Suprapubic skin (tissue), 4 donors: Measurements from ENCODE around the gene AKR1E2.

Source experiments
- CTCF ChIP-seq, 2 donors: fragments of 200-600 bp in 1 of 2; fragments of 450-650 bp in 1 of 2; sonication (generic) in 1 of 2; IDR thresholded peaks; one replicate each; pipeline ENCODE4 v1.5.1; 2016 to 2019; ENCODE audit warnings: antibody characterized with exemption in 2 of 2, mild to moderate bottlenecking in 1 of 2, moderate library complexity in 1 of 2
- EP300 ChIP-seq: sonication (generic); formaldehyde crosslinking; IDR thresholded peaks from one replicate; pipeline ENCODE4 v1.6.1; 2017; ENCODE audit warnings: antibody characterized with exemption
- POLR2A ChIP-seq, 2 donors: fragments of 450-650 bp; IDR thresholded peaks; one replicate each; pipeline ENCODE4 v1.6.1; 2017; ENCODE audit warnings: antibody characterized with exemption in 2 of 2, mild to moderate bottlenecking in 2 of 2, moderate library complexity in 2 of 2
- POLR2AphosphoS5 ChIP-seq, 3 donors: sonication (generic); formaldehyde crosslinking; IDR thresholded peaks; one replicate each; pipeline ENCODE4 v1.6.1; 2017; ENCODE audit warnings: antibody characterized with exemption in 3 of 3

- TF ChIP-seq CTCF (IDR thresholded peaks at IDR 0.05), result no peak
- no peak for TF ChIP-seq EP300
- TF ChIP-seq POLR2A (IDR thresholded peaks at IDR 0.05), result no peak
- no peak for TF ChIP-seq POLR2AphosphoS5 (IDR thresholded peaks at IDR 0.05)
Observed at GRCh38 chr10:4790045-4790444, 36.0 kb upstream of the AKR1E2 start.
